ENCODE measurements around the gene MYO9A. TPM values are rescaled to one million over a fixed set of nuclear protein-coding genes. Genes with fewer than 3 reads are reported as not detected.

MYO9A gene
- total and polyA plus RNA-seq, 10 of the 15 experiments (the other 5 are each of a cell fraction or from before 2014, with no cell fraction given) = 3.3 to 25.3 (median 12.2) TPM

DNA sequence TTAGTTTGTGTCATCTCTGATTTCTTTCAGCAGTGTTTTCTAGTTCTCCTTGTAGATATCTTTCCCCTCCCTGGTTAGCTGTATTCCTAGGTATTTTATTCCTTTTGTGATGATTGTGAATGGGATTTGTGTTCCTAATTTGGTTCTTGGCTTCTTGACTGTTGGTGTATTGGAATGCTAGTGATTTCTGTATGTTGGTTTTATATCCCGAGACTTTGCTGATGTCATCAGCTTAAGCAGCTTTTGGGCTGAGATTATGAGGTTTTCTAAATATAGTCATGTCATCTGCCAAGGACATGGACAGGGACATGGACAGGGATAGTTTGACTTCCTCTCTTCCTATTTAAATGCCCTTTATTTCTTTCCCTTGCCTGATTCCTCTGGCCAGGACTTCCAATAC is 35.8 kb downstream of the MYO9A start (continued):
- TF ChIP-seq, protein P1, sequence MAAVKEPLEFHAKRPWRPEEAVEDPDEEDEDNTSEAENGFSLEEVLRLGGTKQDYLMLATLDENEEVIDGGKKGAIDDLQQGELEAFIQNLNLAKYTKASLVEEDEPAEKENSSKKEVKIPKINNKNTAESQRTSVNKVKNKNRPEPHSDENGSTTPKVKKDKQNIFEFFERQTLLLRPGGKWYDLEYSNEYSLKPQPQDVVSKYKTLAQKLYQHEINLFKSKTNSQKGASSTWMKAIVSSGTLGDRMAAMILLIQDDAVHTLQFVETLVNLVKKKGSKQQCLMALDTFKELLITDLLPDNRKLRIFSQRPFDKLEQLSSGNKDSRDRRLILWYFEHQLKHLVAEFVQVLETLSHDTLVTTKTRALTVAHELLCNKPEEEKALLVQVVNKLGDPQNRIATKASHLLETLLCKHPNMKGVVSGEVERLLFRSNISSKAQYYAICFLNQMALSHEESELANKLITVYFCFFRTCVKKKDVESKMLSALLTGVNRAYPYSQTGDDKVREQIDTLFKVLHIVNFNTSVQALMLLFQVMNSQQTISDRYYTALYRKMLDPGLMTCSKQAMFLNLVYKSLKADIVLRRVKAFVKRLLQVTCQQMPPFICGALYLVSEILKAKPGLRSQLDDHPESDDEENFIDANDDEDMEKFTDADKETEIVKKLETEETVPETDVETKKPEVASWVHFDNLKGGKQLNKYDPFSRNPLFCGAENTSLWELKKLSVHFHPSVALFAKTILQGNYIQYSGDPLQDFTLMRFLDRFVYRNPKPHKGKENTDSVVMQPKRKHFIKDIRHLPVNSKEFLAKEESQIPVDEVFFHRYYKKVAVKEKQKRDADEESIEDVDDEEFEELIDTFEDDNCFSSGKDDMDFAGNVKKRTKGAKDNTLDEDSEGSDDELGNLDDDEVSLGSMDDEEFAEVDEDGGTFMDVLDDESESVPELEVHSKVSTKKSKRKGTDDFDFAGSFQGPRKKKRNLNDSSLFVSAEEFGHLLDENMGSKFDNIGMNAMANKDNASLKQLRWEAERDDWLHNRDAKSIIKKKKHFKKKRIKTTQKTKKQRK (IDR thresholded peaks at IDR 0.05; ENCODE audit: low read depth, low read length) = no peak
- TF ChIP-seq EED (IDR thresholded peaks at IDR 0.05; ENCODE audit: low read depth) = no peak

DNA sequence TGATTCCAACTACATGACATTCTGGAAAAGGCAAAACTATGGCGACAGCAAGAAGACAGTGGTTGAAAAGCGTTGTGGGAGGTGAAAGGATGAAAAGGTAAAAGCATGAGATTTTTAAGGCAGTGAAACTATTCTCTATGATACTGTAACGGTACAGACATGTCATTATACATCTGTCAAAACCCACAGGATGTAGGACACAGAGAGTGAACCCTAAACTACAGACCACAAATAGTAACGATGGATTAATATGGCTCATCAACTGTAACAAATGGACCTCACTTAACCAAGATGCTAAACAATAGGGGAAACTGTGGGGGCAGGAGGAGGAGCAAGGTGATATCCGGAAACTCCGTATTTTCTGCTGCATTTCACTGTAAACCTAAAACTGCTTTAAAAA is 39.1 kb downstream of the MYO9A start:
- Histone ChIP-seq H3K9ac (ENCODE audit: control insufficient read depth, insufficient read depth, low read length) (no peak overlapping the region; the same call in 1 of the 2 replicates), H3K4me2 (ENCODE audit: control insufficient read depth, insufficient read depth) (no peak overlapping the region), H4K20me1 (ENCODE audit: control insufficient read depth, insufficient read depth) (no peaks in the 10 kb centered on the region), H3K27ac (ENCODE audit: control insufficient read depth, insufficient read depth) (peak overlapping the region; percentile 66), H3K4me1 (ENCODE audit: control insufficient read depth, insufficient read depth, low read length) (peaks cover 8% of the 10 kb centered on the region), H3K79me2 (ENCODE audit: control insufficient read depth, insufficient read depth, low read length) (no peaks in the 10 kb centered on the region; the same call in 1 of the 2 replicates), H3K4me3 (no peak overlapping the region), H3K36me3 (ENCODE audit: control insufficient read depth in 2 of 2, insufficient read depth in 2 of 2, low read length in 1 of 2) (no peaks in the 10 kb centered on the region), H3K9me3 (replicated peaks; ENCODE audit: control insufficient read depth, insufficient read depth, low read length) (no peaks in the 10 kb centered on the region; the same call in 1 of the 3 replicates), H3K27me3 (replicated peaks in 1 of 2; ENCODE audit: control insufficient read depth in 2 of 2, insufficient read depth in 2 of 2, low read length in 1 of 2) (no peaks in the 10 kb centered on the region), H2AFZ (ENCODE audit: control insufficient read depth, low read depth, low read length) (no peak overlapping the region)
- DNase-seq (ENCODE audit: low read depth, low spot score) = peak; percentile 80
- intact Hi-C loops (cut with micrococcal nuclease; ENCODE audit: unreplicated experiment) = loop anchor here (5.0 kb wide), 1 partner anchor 63 kb away; no protein-coding TSS in a partner anchor
- POLR2A ChIA-PET = interaction anchor here (1.1 kb wide), 1 partner anchor 63 kb away, joined by 3 read pairs; no protein-coding TSS in a partner anchor
- 58% methylated on average over 6 of the region's 6 CpGs for WGBS (ENCODE audit: insufficient coverage, insufficient replicate concordance, low lambda C conversion rate, missing lambda C conversion rate)
- ATAC-seq = peak; percentile 99
- FAIRE-seq = peak; percentile 75
- CTCF ChIA-PET = interaction anchor here (1.2 kb wide), 1 partner anchor 48 kb away, joined by 3 read pairs; no protein-coding TSS in a partner anchor
- RAD21 ChIA-PET (ENCODE audit: unreplicated experiment) = interaction anchor here (0.9 kb wide), 1 partner anchor 77 kb away, joined by 3 read pairs; no protein-coding TSS in a partner anchor
- in situ Hi-C loops (cut with MboI) = no loop called here
- SMC1A ChIA-PET (ENCODE audit: uncharacterized antibody, unreplicated experiment) = interaction anchor here (1.0 to 1.4 kb wide), 2 partner anchors 61 to 63 kb away, joined by 5 read pairs; no protein-coding TSS in a partner anchor
- BruUV-seq (replicated peaks) = no TSS peak
- no peak for TF ChIP-seq CHD2 (IDR thresholded peaks at IDR 0.05; ENCODE audit: borderline replicate concordance, low read depth, low read length)
- no peak for TF ChIP-seq YBX1 (IDR thresholded peaks at IDR 0.05)
- no peak for TF ChIP-seq KAT2A (conservative IDR thresholded peaks at IDR 0.05; ENCODE audit: control insufficient read depth, low read depth, low read length)
- TF ChIP-seq BHLHE40 (IDR thresholded peaks at IDR 0.05; ENCODE audit: borderline replicate concordance in 1 of 2, low read depth in 2 of 2, low read length in 1 of 2) = peak in 1 of 2 experiments; percentile 17; a peak in 1 of 4 replicates
- TF ChIP-seq ZSCAN29 (IDR thresholded peaks at IDR 0.05) = no peak
- TF ChIP-seq, protein P2, sequence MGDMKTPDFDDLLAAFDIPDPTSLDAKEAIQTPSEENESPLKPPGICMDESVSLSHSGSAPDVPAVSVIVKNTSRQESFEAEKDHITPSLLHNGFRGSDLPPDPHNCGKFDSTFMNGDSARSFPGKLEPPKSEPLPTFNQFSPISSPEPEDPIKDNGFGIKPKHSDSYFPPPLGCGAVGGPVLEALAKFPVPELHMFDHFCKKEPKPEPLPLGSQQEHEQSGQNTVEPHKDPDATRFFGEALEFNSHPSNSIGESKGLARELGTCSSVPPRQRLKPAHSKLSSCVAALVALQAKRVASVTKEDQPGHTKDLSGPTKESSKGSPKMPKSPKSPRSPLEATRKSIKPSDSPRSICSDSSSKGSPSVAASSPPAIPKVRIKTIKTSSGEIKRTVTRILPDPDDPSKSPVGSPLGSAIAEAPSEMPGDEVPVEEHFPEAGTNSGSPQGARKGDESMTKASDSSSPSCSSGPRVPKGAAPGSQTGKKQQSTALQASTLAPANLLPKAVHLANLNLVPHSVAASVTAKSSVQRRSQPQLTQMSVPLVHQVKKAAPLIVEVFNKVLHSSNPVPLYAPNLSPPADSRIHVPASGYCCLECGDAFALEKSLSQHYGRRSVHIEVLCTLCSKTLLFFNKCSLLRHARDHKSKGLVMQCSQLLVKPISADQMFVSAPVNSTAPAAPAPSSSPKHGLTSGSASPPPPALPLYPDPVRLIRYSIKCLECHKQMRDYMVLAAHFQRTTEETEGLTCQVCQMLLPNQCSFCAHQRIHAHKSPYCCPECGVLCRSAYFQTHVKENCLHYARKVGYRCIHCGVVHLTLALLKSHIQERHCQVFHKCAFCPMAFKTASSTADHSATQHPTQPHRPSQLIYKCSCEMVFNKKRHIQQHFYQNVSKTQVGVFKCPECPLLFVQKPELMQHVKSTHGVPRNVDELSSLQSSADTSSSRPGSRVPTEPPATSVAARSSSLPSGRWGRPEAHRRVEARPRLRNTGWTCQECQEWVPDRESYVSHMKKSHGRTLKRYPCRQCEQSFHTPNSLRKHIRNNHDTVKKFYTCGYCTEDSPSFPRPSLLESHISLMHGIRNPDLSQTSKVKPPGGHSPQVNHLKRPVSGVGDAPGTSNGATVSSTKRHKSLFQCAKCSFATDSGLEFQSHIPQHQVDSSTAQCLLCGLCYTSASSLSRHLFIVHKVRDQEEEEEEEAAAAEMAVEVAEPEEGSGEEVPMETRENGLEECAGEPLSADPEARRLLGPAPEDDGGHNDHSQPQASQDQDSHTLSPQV (IDR thresholded peaks at IDR 0.05) = no peak
- TF ChIP-seq ZNF24 (IDR thresholded peaks at IDR 0.05) = no peak
- TF ChIP-seq, protein P3, sequence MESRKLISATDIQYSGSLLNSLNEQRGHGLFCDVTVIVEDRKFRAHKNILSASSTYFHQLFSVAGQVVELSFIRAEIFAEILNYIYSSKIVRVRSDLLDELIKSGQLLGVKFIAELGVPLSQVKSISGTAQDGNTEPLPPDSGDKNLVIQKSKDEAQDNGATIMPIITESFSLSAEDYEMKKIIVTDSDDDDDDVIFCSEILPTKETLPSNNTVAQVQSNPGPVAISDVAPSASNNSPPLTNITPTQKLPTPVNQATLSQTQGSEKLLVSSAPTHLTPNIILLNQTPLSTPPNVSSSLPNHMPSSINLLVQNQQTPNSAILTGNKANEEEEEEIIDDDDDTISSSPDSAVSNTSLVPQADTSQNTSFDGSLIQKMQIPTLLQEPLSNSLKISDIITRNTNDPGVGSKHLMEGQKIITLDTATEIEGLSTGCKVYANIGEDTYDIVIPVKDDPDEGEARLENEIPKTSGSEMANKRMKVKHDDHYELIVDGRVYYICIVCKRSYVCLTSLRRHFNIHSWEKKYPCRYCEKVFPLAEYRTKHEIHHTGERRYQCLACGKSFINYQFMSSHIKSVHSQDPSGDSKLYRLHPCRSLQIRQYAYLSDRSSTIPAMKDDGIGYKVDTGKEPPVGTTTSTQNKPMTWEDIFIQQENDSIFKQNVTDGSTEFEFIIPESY (IDR thresholded peaks at IDR 0.05) = no peak
- no peak for TF ChIP-seq CBX3 (IDR thresholded peaks at IDR 0.05; ENCODE audit: borderline replicate concordance, low read depth)
- TF ChIP-seq NFYA (IDR thresholded peaks at IDR 0.05; ENCODE audit: borderline replicate concordance, low read depth, low read length) = no peak
- peak; percentile 84 for TF ChIP-seq PAX5 (IDR thresholded peaks at IDR 0.05; ENCODE audit: borderline replicate concordance, low read depth, low read length)

All from GM12878 (cell line).